HG03095 (cell line): ENCODE measurements around the gene HOXC9.

Experiments used
- ATAC-seq: cut with Tn5 transposase; IDR thresholded peaks from one replicate; pipeline ENCODE4 v1.9.1; 2021; ENCODE audit warnings: moderate library complexity; ENCODE audit not compliant: unreplicated experiment

Gene HOXC9

DNA sequence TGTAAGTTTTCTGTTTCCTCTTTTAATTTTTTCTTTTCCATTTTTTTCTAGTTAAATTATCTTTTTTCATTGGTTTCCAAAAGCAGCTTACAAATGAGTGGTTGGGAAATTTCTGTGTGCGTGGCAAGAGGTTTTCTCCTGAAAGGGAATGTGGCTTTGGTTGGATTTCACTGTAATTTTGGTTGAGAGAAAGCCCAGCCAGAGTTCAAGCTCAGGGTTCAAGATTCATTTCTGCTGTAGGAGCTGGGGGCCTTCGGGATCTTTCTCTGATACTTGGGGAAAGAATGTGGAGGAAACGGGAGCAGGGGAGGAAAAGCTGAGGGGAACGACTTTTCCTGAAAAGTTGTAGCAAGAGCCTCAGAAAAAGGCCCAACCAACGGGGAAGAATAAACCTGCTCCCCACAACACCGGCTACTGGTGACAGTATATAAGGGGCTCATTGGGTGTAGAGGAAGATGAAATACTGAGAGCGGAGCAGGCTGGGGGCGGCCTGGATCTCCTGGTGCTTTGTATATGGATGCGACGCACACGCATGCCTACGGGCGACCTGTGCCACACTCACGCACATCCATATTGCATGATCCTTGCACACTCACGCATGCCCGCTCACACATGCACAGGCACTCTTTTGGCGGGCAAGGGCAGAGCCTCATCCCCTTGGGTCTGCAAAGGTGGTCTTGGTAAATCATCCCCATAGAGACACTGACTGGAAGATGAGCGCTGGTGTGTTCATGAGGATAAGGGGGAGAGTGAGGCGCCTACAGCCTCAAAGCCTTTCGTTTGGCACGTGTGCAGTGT lies 13.1 kb upstream of the HOXC9 start:
- no peak for ATAC-seq

DNA sequence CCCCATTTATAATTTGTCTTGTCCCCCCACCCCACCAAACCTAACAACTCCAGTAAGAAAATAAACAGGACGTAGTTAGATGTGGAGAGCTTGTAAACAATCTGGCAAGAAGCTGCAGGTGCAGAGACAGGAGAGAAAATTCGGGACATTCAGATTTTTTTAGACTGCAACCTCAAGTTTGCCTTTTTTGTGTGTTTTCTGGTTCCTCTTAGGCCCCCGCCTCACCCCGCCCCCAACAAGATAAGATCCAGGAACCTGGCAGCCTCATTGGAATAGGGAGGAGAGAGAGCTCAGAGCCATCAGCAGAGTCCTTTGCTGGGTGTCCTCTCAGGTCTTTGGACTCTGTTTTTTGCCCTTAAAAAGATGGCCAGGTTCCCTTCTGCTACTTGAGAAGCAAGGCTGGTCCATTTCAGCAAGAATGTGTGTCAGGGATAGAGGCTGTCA lies 12.2 kb upstream of the HOXC9 start:
- ATAC-seq: no peak

DNA sequence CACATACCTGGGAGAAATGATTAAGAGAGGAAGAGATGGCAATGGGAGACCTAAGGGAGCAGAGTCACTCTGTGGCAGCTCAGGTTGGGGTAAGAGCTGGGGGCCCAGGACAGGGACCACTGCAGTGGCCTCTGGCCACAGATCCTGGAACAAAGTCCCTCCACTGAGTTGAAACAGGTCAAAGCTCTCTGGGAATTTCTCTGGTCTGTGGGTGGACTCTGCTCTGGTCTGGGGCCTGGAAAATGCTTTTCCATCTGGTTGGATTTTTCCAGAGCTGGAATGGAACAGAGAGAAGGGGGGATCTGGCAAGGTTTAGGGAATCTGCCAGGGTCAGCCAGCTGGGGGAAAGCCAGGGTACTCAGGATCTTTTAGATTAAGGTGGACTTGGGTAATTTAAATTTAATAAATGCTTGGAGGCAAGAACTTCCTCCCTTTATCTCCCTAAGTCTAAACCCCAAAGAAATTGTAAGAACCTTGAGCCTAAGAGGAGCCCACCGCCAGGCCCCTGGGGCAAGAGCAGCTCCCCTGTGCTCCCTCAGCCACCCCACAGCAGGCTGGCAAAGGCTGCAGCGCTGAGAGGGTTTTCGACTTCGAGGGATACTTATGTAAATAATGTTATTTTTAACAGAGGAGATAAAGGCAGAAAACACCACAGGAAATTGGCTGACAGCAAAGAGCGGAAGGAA lies 11.3 kb upstream of the HOXC9 start:
- ATAC-seq: no peak

DNA sequence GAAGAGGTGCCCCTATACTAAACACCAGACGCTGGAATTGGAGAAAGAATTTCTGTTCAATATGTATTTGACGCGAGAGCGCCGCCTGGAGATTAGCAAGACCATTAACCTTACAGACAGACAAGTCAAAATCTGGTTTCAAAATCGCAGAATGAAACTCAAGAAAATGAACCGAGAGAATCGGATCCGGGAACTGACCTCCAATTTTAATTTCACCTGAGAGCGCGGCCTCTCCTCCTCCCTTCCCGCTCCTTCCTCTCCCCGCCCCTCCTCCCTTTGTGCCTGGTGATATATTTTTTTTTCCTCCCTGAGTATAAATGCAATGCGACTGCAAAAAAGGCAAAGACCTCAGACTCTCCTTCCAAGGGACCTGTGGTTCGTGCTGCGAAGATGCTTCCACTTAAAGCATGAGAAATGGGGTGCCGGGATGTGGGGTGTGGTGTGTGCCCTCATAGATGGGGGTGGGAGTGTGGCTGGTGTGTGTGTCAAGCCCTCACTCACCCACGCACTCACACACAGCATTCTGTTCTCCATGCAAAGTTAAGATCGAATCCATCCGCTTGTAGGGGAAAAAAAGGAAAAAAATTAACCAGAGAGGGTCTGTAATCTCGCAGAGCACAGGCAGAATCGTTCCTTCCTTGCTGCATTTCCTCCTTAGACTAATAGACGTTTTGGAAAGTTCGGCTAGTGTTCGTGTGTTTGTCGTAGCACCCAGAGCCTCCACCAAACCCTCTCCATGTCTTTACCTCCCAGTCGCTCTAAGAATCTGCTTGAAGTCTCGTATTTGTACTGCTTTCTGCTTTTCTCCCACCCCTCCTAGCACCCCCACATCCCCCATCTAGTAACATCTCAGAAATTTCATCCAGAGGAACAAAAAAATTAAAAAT lies 10.5 kb upstream of the HOXC9 start:
- no peak for ATAC-seq

DNA sequence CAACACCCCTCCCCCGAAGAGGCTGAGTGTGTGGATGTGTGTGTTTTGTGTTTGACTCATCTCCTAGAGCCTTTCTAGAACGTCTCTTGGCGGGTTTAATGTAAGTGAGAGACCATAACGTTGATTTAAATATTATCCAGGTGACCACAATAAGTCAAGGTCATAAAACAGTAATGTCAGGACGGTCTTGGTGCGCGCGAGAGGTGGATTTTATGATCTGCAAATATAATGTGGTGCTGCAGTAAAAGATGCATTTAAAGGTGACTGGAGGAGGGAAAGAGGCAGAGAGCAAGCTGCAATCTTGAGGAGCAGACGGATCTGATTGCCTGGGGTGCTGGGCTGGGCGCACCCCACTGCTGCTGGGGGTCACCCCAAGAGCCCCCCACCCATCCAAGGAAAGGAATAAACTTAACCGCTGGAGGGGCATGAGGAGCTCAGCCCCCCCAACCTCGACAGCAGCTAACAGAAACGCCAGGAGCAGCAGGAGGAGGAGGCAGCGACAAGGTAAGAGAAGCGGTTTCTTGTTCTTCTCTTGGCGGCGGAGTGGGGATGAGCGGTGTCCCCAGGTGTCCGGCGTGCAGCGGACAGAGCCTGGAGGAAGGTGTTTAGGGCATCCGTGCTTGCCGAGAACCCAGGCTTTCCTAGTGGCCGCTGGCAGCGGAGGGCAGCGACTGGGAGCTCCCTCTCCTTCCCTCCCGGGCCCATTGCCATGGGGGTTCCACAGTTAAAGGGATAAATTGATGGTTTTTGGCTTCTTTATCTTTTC lies 9.5 kb upstream of the HOXC9 start:
- ATAC-seq: no peak

DNA sequence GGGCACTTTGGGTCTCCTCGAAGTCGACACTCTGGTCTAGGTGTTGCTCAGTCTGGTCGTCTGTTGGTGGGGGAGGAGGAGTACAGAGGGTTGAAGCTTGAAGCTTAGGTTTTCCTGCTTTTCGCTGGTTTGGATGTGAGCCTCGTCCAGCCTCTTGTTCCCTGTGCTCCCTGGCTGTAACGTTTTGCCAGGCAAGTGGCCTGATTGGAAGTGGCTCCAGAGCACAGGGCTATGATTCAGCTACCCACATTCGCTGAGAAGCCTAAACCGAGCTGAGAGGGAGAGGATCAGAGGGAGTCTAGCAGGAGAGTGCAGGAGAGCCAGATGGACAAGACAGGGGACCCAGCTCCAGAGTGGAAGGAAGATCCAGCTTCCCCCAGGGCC lies 8.9 kb upstream of the HOXC9 start:
- ATAC-seq: no peak

DNA sequence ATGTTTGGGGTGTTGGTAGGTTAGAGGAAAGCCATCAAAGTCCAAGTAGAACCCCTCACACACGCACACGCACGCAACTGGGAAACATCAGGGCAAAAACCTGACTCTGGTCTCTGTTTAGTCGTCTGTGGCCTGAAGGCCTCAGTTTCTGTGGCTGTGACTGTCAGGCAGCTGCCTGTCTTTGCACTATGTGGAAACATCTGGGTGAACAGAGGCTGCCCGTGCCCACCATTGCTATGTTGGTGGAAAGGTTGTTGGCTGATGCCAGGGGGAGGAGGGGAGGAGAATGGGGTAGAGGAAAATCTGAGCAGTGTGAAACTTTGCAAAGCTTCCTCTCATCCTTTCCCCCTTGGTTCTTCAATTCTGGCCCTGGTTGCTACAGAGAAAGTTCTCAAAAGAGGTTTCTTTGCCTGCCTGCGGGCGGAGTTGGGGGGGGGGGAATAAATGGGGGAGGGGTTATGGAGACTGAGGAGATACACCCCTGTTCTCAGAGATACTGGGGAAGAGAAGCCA lies 7.5 kb upstream of the HOXC9 start:
- no peak for ATAC-seq

DNA sequence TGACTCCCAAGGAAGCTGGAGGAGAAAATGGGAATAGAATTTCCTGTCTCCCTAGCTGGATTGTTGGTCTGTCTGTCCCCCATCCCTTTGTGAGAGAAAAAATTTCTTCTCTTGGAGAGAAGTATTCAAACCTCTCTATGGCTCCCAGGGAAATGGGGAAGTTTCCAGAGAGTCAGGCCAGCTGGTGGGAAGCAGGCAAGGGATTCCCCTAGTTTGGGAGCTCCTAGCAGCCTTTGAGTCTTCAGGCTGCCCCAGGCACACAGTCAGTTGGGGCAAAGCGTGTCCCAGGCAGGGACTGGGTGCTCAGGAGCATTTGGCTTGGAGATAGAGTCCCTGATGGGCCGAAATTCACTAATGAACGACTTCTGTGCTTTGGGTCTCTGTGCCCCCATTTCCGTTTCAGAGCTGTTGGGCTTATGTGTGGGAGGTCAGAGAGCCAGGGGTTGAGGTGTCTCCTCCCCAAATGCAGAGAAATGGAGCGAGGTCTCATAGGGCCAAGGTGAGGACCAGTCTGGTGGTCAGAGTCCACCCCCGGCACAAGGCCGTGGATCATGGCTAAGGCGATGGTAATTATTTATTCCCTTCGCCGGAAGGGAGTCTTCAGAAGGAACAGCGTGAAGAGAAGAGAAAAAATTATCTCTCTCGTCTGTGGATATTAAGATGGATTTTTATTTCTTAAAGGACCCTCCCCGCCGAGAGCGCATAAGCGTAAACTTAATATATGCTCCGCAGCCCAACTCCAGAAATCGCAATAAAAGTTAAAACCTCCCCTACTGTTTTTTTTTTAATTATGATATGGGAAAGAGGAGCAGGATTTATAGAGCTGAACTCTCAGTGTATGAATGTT lies 6.6 kb upstream of the HOXC9 start:
- ATAC-seq: no peak

DNA sequence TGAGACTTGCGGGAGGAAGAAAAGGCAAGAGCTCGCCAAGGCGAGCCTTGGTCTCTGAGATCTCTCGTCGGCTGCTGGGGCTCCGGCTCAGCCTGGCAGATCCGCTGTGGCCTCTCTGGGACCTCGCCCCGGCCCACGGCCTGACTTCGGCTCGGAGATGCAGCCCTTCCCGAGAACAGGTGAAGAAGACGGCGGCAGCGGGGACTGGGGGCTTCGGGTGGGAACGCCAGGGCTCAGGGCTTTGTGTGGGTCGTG lies 6.0 kb upstream of the HOXC9 start:
- ATAC-seq: no peak

DNA sequence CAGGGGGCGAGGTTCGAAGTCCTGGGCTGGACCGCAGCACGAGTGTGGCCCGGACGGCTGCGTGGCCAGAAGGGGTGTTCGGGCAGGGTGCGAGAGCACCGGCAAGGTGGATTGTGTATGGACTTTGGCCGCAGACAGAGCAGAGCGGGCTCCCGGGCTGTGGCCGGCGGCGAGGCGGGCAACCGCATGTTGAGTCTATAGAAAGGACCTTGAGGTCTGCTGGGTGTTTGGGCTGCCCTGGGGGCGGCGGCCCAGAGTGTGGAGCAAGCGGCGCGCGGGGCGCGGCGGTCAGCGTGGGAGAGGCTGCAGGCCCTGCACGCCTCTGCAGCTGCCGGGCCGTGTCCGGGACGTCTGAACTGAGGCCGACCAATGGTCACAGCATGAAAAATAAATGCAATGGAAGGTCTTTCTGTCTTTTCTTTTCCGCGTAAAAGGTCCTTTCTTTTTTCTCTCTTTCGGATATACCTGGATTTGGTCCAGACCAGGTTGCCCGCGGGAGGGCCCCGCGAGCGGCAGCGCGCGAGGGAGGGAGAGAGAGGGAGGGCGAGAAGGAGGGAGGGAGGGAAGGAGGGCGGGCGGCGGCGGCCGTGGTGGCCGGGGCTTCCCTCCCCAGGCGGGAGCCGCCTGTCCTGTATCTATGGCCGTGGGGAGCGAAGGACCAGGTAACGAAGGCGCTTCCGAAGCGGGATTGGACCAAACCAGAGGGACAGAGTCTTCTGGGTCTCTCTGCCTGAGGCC lies 5.5 kb upstream of the HOXC9 start:
- no peak for ATAC-seq

DNA sequence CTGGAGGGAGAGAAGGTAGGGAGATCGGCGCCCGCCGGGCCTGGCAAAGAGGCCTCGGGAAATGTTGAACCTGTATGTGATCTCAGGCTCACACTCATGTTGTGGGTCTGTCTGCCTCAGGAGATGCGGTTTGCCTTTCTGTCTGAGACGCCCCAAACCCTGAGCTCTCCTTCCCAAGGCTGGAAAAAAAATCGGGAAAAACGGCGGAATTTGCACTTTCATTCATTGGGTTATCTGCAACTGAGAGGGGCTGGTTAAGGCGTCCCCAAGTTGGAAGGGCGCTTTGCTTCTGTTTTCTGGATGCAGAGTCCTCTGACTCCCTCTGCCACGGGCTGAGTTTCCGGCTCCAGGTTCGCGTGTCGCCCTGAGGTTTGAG lies 5.0 kb upstream of the HOXC9 start:
- ATAC-seq: no peak

DNA sequence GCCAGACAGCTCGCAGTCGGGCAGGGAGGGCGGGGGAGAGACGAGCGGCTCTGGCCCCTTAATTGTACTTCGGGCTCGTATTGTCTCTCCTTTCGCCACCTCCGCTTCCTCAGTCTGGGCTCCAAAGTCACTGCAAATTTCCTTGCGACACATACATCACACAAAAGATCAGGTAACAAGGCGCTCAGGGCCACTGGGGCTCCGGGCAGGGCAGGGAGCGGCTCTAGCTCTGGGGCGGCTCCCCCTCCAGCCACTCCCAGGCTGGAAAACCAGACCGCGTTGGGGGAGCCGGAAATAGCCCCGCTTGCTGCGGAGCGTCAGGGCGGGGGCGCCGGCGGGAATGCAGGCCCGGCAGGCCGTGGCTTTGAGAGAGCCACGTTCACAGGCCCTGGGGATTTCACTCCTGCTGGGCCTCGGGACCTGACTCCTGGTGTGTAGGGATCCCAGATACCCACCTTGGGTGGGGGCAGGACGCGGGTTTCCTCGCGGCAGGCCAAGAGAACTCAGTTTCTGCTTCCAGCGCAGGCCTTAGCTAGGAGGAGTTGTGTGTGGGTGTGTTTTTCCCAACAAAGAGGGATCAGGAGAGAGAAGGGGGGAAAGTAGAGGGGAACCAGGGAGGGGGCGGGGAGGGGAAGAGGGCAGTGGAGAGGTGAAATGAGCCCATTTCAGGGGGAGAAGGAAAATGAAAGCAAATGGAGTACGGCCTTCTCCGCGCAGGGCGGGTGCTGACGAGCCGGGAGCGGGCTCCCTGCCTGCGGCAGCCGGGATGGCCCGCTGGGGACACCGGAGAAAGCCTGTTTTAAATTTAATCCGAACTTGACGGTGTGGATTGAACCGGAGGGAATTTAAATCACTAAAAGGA lies 4.4 kb upstream of the HOXC9 start:
- no peak for ATAC-seq

DNA sequence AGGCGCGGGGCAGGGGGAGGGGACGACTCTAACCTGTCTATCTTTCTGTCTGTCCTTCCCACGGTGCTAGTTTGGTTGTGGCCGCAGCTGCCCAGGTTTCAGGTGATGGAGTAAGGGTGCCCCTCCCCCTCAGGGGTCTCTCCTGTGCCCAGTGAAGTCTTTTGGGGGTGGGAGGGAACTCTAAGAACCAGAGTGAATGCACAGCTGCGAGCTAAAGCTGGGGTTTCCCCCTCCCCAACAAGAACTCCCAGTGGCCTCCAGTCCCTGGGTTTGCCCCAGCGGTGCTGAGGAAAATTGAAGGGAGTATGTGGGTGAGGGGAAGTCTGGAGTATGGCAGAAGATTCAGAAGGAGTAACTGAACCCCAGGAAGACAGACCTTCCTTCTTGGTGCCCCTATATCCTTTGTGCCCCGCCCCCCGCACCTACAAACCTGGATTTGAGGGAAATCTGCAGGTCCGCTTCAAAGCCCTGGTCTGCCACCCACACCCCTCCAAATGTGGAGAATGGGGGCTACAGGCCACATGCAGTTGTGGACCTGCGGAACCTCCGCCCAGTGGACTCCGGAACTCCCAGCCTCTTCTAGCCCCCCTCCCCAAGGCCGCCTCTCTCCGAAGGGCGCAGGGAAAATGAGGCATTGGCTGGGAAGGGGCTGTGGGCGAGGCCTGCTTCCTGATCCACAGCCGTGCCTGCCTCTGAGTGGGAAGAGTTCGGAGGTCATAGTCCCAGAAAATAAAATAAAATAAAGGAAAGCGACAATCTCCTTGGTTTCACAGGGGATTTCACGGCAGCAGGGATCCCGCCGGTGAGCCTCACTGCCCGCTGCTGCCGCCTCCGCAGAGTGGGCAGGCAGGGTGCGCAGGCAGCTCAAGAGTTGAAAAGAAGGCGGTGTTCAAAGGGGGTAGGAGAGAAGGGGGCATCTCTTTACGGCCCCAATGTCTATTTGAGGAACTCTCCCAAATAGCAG lies 3.4 kb upstream of the HOXC9 start:
- ATAC-seq: no peak

DNA sequence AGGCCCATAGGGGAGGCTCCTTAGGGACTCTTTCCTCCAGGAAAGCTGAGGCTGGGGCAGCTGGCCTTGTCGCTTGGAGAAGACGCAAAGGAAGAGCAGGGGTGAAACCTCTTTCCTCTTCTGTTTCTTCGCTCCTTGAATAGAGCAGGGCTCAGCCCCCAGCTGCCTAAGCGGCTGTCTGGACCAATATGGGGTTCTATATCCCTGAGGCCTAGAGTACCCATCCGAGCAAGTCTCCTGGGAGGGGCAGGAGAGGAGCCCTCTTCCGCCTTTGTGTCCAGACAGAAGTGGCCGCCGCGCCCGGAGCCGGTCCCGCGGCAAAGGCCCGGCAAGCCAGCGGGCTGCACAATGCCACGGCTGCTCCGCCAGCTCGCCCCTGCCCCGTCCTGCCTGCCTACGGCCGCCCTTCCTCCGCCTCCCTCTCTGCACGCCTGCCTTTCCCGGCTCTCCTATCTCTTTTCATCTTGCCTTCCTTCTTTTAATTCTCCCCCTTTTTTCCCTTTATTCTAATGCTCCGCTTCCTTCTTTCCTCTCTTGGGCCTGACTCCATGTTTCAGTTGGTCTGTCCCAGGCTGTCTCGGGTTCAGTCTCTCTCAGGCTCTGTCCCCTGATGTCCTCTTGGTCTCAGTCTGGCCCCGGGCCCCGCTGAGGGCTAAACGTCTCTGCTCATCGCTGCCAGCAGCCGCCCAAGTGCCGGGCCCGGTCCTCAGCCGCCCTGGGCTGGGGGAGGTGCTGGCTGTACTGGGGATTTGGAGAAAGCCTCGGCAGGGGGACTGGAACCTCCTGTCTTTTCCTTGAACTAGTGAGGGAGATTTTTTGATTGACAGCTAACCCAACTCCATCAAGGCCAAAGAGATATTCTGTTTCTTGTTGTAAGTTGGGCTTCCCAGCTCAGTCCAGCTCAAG lies 2.5 kb upstream of the HOXC9 start:
- no peak for ATAC-seq

DNA sequence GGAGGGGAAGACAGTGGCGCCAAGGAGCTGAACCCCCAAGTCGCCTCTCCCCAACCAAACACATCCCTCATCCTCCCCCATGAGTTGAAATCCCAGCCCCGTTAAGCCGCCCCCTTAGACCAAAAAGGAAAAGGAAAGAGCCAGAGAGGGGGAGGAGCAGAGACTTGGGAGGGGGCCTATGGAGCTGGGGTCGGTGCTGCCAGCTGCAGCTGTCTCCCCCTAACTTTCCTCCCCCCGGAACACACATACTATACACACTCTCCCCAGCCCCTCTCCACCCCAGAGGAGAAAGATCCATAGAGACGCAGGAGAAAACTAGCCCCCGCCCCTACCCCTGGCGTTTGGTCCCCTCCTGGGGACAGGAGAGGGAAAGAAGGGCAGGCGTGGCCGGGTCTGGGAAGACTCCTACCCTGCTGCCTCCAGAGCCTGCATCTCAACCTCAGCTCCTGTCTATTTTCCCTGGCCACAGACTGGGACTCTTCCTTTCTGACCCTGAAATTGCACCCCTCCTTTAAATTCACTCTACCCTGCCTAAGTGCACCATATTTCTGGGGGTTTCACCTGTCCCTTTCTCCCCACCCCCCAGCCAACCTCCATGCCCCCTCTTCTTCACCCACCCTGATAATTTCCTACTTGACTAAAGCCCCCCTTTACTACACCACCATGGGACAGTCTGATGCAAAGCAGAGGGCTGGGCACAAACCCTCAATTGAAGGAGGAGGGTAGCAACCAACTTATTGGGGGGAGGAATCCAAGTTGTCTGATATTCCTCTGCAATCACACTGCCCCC lies 1.7 kb upstream of the HOXC9 start:
- no peak for ATAC-seq

DNA sequence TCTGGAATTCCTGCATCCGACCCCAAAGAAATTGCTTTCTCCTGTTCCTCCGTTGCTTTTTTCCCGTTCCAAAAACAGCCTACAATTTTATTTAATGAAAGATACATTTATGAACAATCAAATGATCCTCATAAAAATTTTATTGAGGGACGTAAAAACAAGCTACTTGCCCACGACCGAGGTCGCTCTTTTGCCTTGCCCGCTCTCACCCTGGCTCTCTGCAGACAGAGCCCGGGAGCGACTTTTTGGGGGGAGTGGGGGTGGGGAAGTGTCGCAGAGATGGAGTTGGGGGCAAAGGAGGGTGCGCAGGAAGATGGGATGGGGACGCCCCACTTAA lies 1.1 kb upstream of the HOXC9 start:
- no peak for ATAC-seq
